Loucy (cell line): ENCODE measurements around the gene MMP14.

Experiments used
- EZH2phosphoT487 ChIP-seq: fragments of 200-600 bp; IDR thresholded peaks from 2 replicates; pipeline ENCODE4 v1.6.1; 2018; ENCODE audit warnings: antibody characterized with exemption, mild to moderate bottlenecking, moderate library complexity, borderline replicate concordance
- TF ChIP-seq, protein P1 (sequence below): fragments of 200-600 bp; sonication (generic); conservative IDR thresholded peaks from 2 replicates; pipeline ENCODE4 v1.5.1; 2014; ENCODE audit warnings: mild to moderate bottlenecking, antibody characterized with exemption, low read length

DNA sequence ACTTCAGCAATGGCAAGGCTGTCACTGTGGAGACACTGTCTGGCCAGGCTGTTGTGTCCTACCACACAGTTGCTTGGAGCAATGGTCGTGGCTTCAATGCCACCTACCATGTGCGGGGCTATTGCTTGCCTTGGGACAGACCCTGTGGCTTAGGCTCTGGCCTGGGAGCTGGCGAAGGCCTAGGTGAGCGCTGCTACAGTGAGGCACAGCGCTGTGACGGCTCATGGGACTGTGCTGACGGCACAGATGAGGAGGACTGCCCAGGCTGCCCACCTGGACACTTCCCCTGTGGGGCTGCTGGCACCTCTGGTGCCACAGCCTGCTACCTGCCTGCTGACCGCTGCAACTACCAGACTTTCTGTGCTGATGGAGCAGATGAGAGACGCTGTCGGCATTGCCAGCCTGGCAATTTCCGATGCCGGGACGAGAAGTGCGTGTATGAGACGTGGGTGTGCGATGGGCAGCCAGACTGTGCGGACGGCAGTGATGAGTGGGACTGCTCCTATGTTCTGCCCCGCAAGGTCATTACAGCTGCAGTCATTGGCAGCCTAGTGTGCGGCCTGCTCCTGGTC, 39.4 kb downstream of the MMP14 start:
- TF ChIP-seq, protein P1, sequence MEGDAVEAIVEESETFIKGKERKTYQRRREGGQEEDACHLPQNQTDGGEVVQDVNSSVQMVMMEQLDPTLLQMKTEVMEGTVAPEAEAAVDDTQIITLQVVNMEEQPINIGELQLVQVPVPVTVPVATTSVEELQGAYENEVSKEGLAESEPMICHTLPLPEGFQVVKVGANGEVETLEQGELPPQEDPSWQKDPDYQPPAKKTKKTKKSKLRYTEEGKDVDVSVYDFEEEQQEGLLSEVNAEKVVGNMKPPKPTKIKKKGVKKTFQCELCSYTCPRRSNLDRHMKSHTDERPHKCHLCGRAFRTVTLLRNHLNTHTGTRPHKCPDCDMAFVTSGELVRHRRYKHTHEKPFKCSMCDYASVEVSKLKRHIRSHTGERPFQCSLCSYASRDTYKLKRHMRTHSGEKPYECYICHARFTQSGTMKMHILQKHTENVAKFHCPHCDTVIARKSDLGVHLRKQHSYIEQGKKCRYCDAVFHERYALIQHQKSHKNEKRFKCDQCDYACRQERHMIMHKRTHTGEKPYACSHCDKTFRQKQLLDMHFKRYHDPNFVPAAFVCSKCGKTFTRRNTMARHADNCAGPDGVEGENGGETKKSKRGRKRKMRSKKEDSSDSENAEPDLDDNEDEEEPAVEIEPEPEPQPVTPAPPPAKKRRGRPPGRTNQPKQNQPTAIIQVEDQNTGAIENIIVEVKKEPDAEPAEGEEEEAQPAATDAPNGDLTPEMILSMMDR: no peak
- no peak for TF ChIP-seq EZH2phosphoT487
